H1 (cell line): ENCODE measurements around the gene PPY. TPM values are rescaled to one million over a fixed set of nuclear protein-coding genes. Genes with fewer than 3 reads are reported as not detected.

ENCODE experiments used
- CHD7 ChIP-seq: fragments of 300-600 bp; sonication (generic); IDR thresholded peaks from 2 replicates; pipeline ENCODE4 v1.7.1; 2012; ENCODE audit warnings: low read length, moderate library complexity, mild to moderate bottlenecking, inconsistent platforms; ENCODE audit not compliant: insufficient replicate concordance
- KDM4A ChIP-seq: IDR thresholded peaks from one replicate; pipeline ENCODE4 v1.7.1; 2012; ENCODE audit warnings: low read depth, mild to moderate bottlenecking, moderate library complexity, low read length, inconsistent platforms; ENCODE audit not compliant: severe bottlenecking
- NANOG ChIP-seq: IDR thresholded peaks from 2 replicates; pipeline ENCODE4 v1.6.1; 2011; ENCODE audit warnings: low read length, low read depth, mild to moderate bottlenecking, inconsistent platforms; ENCODE audit not compliant: insufficient read depth, poor library complexity, severe bottlenecking
- NRF1 ChIP-seq: IDR thresholded peaks from 2 replicates; pipeline ENCODE4 v1.6.1; 2011; ENCODE audit warnings: mild to moderate bottlenecking, low read depth, low read length, improper control_type of control experiment
- PHF8 ChIP-seq: fragments of 200-600 bp; sonication (generic); conservative IDR thresholded peaks from 2 replicates; pipeline ENCODE4 v1.7.1; 2012; ENCODE audit warnings: low read depth, mild to moderate bottlenecking, inconsistent platforms, low read length, moderate library complexity
- SIN3A ChIP-seq, 2 experiments: IDR thresholded peaks in 1 of 2; conservative IDR thresholded peaks in 1 of 2; 2 replicates each; pipeline ENCODE4 v1.6.1; 2011 to 2012; ENCODE audit warnings: low read length in 2 of 2, improper control_type of control experiment in 1 of 2, low read depth in 1 of 2, mild to moderate bottlenecking in 1 of 2
- TBP ChIP-seq: IDR thresholded peaks from 2 replicates; pipeline ENCODE4 v1.6.1; 2011; ENCODE audit warnings: low read depth, low read length, improper control_type of control experiment
- polyA plus RNA-seq, 7 experiments: library from polyadenylated mRNA; depleted of rRNA in 3 of 7; stranded (reverse) in 5 of 7; unstranded in 2 of 7; fragments of >200 nt in 5 of 7; fragments of 200-250 nt in 2 of 7; gene quantifications; 1 replicate in 5 of 7; 2 replicates in 1 of 7; 4 replicates in 1 of 7; pipeline versions ENCODE4 v1.2.1 to v1.2.3, GENCODE V29; 2011 to 2013; ENCODE audit warnings: missing spikeins in 2 of 7, mixed read lengths in 2 of 7
- total RNA-seq: library from RNA; stranded (reverse); fragmentation: NEBNext Ultra II Directional; extraction: Animal tissue kit (Norgen Biotek cat#: 25700); gene quantifications from 2 replicates; pipeline ENCODE4 v1.2.1, GENCODE V29; 2021
- TF ChIP-seq, protein P1 (sequence below): IDR thresholded peaks from 2 replicates; pipeline ENCODE4 v1.6.1; 2012; ENCODE audit warnings: inconsistent platforms

The PPY gene
- total and polyA plus RNA-seq, 2 of the 8 experiments (the other 6 are each of a cell fraction or from before 2014, with no cell fraction given), result 0.26 TPM; not detected in 1

GRCh38 chr17:43900183-43900857, 42.0 kb downstream of the PPY start (continued):
- TF ChIP-seq CHD7, result no peak
- TF ChIP-seq, protein P1, sequence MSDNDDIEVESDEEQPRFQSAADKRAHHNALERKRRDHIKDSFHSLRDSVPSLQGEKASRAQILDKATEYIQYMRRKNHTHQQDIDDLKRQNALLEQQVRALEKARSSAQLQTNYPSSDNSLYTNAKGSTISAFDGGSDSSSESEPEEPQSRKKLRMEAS, result peak; percentile 85
- TF ChIP-seq NANOG, result no peak
- peak; percentile 76 for TF ChIP-seq KDM4A
- 0 out of 4 replicates have a peak, but pooled peaks of 1 of the 2 experiments have one; percentile 21 for TF ChIP-seq SIN3A (conservative IDR thresholded peaks at IDR 0.05 in 1 of 2, IDR thresholded peaks at IDR 0.05 in 1 of 2; ENCODE audit: low read depth in 1 of 2, low read length in 2 of 2)
- no peak for TF ChIP-seq NRF1
- TF ChIP-seq PHF8, result no peak
- no peak for TF ChIP-seq TBP
